GM12878 (cell line): ENCODE data around the gene SNX11. TPM values are rescaled to one million over a fixed set of nuclear protein-coding genes. Genes with fewer than 3 reads are reported as not detected.
A peak's percentile ranks its signal among the peaks of the same experiment; 100 is the strongest.

Source experiments
- ATAC-seq: fragments of 200-7000 bp; cut with Tn5 transposase; 3 replicates; pipeline ENCODE4 v1.9.1; 2020; ENCODE audit warnings: mild to moderate bottlenecking, moderate library complexity
- BruUV-seq: library from RNA; stranded (reverse); fragments of 400-500 nt; replicated peaks from 2 replicates; lab custom pipeline; 2021; lab: Mats Ljungman, UMichigan
- CTCF ChIA-PET: fragments of 300-600 bp; sonication (Branson Sonifier 250); formaldehyde crosslinking; extraction: SDS; loops from one replicate; lab custom pipeline; 2021; ENCODE audit warnings: inconsistent platforms; lab: Yijun Ruan, JAX
- POLR2A ChIA-PET: fragments of 350-600 bp; formaldehyde crosslinking; extraction: SDS; loops from one replicate; lab custom pipeline; 2021; ENCODE audit warnings: inconsistent platforms; lab: Charles Lee
- RAD21 ChIA-PET: fragments of 300-600 bp; sonication (Branson Sonifier 250); formaldehyde crosslinking; loops from one replicate; lab custom pipeline; 2023; ENCODE audit warnings: antibody characterized with exemption; ENCODE audit not compliant: unreplicated experiment; lab: Charles Lee
- SMC1A ChIA-PET: fragments of 300-600 bp; sonication (Branson Sonifier 250); formaldehyde crosslinking; loops from one replicate; lab custom pipeline; 2023; ENCODE audit not compliant: unreplicated experiment, uncharacterized antibody; lab: Charles Lee
- DNase-seq: peaks from one replicate; pipeline ENCODE4 v3.0.0-alpha.2; 2011; ENCODE audit warnings: low read depth, low spot score
- FAIRE-seq: peaks from 3 replicates; lab custom pipeline; 2011; peaks lifted over from hg19 to GRCh38; lab: Jason Lieb, UNC
- H2AFZ ChIP-seq: 2 replicates; pipeline ENCODE4 v1.6.0; 2011; ENCODE audit warnings: low read depth, low read length, control low read depth; ENCODE audit not compliant: control insufficient read depth
- H3K27ac ChIP-seq: 2 replicates; pipeline ENCODE4 v1.5.1; 2011; ENCODE audit warnings: control low read depth; ENCODE audit not compliant: control insufficient read depth, insufficient read depth
- H3K27me3 ChIP-seq, 2 experiments: replicated peaks in 1 of 2; 2 replicates each; pipeline versions ENCODE4 v1.6.0 to v1.6.1; 2011; ENCODE audit warnings: low read length in 1 of 2; ENCODE audit not compliant: control insufficient read depth in 2 of 2, insufficient read depth in 2 of 2
- H3K36me3 ChIP-seq, 2 experiments: 2 replicates each; pipeline ENCODE4 v1.5.1; 2011; ENCODE audit warnings: low read length in 1 of 2; ENCODE audit not compliant: control insufficient read depth in 2 of 2, insufficient read depth in 2 of 2
- H3K4me1 ChIP-seq: 2 replicates; pipeline ENCODE4 v1.6.1; 2011; ENCODE audit warnings: mild to moderate bottlenecking, low read length, moderate library complexity, mixed read lengths; ENCODE audit not compliant: control insufficient read depth, insufficient read depth
- H3K4me2 ChIP-seq: 2 replicates; pipeline ENCODE4 v1.6.0; 2011; ENCODE audit warnings: control low read depth; ENCODE audit not compliant: control insufficient read depth, insufficient read depth
- H3K4me3 ChIP-seq: fragments of 200-600 bp; sonication (generic); 2 replicates; pipeline ENCODE4 v1.5.1; 2016
- H3K79me2 ChIP-seq: 2 replicates; pipeline ENCODE4 v1.6.0; 2011; ENCODE audit warnings: low read length; ENCODE audit not compliant: control insufficient read depth, insufficient read depth
- H3K9ac ChIP-seq: 2 replicates; pipeline ENCODE4 v1.8.0; 2011; ENCODE audit warnings: low read length, control low read depth, mixed read lengths; ENCODE audit not compliant: control insufficient read depth, insufficient read depth
- H3K9me3 ChIP-seq: replicated peaks from 3 replicates; pipeline ENCODE4 v1.5.1; 2011; ENCODE audit warnings: mild to moderate bottlenecking, low read length; ENCODE audit not compliant: control insufficient read depth, insufficient read depth
- H4K20me1 ChIP-seq: 2 replicates; pipeline ENCODE4 v1.6.0; 2011; ENCODE audit not compliant: control insufficient read depth, insufficient read depth
- ATF2 ChIP-seq: IDR thresholded peaks from 2 replicates; pipeline ENCODE4 v1.6.1; 2012; ENCODE audit warnings: low read length, inconsistent platforms
- CEBPB ChIP-seq, 2 experiments: fragments of 150-350 bp in 1 of 2; IDR thresholded peaks; 2 replicates each; pipeline ENCODE4 v1.6.1; 2012 to 2014; ENCODE audit warnings: low read depth in 2 of 2, low read length in 2 of 2, borderline replicate concordance in 1 of 2, inconsistent platforms in 1 of 2
- EED ChIP-seq: sonication (generic); IDR thresholded peaks from 2 replicates; pipeline ENCODE4 v1.6.1; 2016; ENCODE audit warnings: antibody characterized with exemption, low read depth
- ESRRA ChIP-seq: IDR thresholded peaks from 2 replicates; pipeline ENCODE4 v1.6.1; 2012; ENCODE audit warnings: mild to moderate bottlenecking, low read length, improper control_type of control experiment
- FOXM1 ChIP-seq: IDR thresholded peaks from 2 replicates; pipeline ENCODE4 v1.6.1; 2012; ENCODE audit warnings: low read depth, mild to moderate bottlenecking, inconsistent platforms, low read length, moderate library complexity
- HSF1 ChIP-seq: fragments of 150-350 bp; IDR thresholded peaks from 2 replicates; pipeline ENCODE4 v1.6.1; 2014; ENCODE audit warnings: mild to moderate bottlenecking, low read depth, low read length
- JUNB ChIP-seq: IDR thresholded peaks from 2 replicates; pipeline ENCODE4 v1.6.1; 2016; ENCODE audit warnings: antibody characterized with exemption, mild to moderate bottlenecking
- MEF2A ChIP-seq: IDR thresholded peaks from 2 replicates; pipeline ENCODE4 v1.6.1; 2011; ENCODE audit warnings: low read depth, mild to moderate bottlenecking, low read length, moderate library complexity; ENCODE audit not compliant: insufficient read depth
- MEF2B ChIP-seq: fragments of 450-650 bp; IDR thresholded peaks from 2 replicates; pipeline ENCODE4 v1.6.1; 2018; ENCODE audit warnings: mild to moderate bottlenecking, moderate library complexity; ENCODE audit not compliant: partially characterized antibody, poor library complexity, severe bottlenecking
- NFIC ChIP-seq: IDR thresholded peaks from 2 replicates; pipeline ENCODE4 v1.6.1; 2012; ENCODE audit warnings: low read depth, mild to moderate bottlenecking, inconsistent platforms, low read length, moderate library complexity
- NFXL1 ChIP-seq: fragments of 450-650 bp; IDR thresholded peaks from 2 replicates; pipeline ENCODE4 v1.6.1; 2017; ENCODE audit warnings: antibody characterized with exemption, mild to moderate bottlenecking, borderline replicate concordance
- PAX8 ChIP-seq: fragments of 450-650 bp; IDR thresholded peaks from 2 replicates; pipeline ENCODE4 v1.6.1; 2017; ENCODE audit warnings: mild to moderate bottlenecking, moderate library complexity
- RUNX3 ChIP-seq: IDR thresholded peaks from 2 replicates; pipeline ENCODE4 v1.6.1; 2012; ENCODE audit warnings: low read length, inconsistent platforms
- SRF ChIP-seq, 2 experiments: IDR thresholded peaks; 2 replicates each; pipeline ENCODE4 v1.6.1; 2011; ENCODE audit warnings: low read depth in 2 of 2, low read length in 2 of 2, mild to moderate bottlenecking in 1 of 2, moderate library complexity in 1 of 2
- USF1 ChIP-seq: IDR thresholded peaks from 2 replicates; pipeline ENCODE4 v1.6.1; 2011; ENCODE audit warnings: borderline replicate concordance, low read depth, mild to moderate bottlenecking, moderate library complexity, mixed read lengths, low read length; ENCODE audit not compliant: insufficient read depth; ENCODE audit errors: extremely low read length
- WGBS: methylation state at CpG from one replicate; pipeline ENCODE4 v1.1.6; 2016; ENCODE audit warnings: low lambda C conversion rate; ENCODE audit not compliant: insufficient replicate concordance, insufficient coverage; ENCODE audit errors: missing lambda C conversion rate; 5-methylcytosine and 5-hydroxymethylcytosine counted together
- in situ Hi-C: fragments of 300-500 bp; cut with MboI; formaldehyde crosslinking; loops from 9 replicates; pipeline ENCODE4 v1.14.3; 2018; ENCODE audit warnings: mixed read lengths
- intact Hi-C: fragments of 100-400 bp; cut with micrococcal nuclease; formaldehyde crosslinking; loops from one replicate; pipeline ENCODE4 v1.14.2; 2022; ENCODE audit not compliant: unreplicated experiment
- polyA plus RNA-seq, 11 experiments: library from polyadenylated mRNA; depleted of rRNA in 4 of 11; unstranded in 6 of 11; stranded (reverse) in 5 of 11; fragments of >200 nt; fragmentation: Nextera tagmentation in 4 of 11; fragmentation: Illumina TruSeq in 1 of 11; extraction: Ambion mirVana in 4 of 11; extraction: Trizol in 1 of 11; gene quantifications; 1 replicate in 1 of 11; 2 replicates in 10 of 11; pipeline versions ENCODE4 v1.2.1 to v1.2.3, GENCODE V29; 2011 to 2016; ENCODE audit warnings: inconsistent platforms in 2 of 11, missing spikeins in 2 of 11, low read depth in 1 of 11
- total RNA-seq, 4 experiments: library from RNA; depleted of rRNA in 3 of 4; stranded (reverse); fragments of >200 nt in 3 of 4; fragmentation: Illumina TruSeq in 1 of 4; extraction: Trizol in 1 of 4; gene quantifications; 2 replicates each; pipeline versions ENCODE4 v1.2.1 to v1.2.3, GENCODE V29; 2013 to 2021

SNX11 gene
- total and polyA plus RNA-seq, 10 of the 15 experiments (the other 5 are each of a cell fraction or from before 2014, with no cell fraction given), result 34.2 to 127 (median 61.8) TPM

- no peak for TF ChIP-seq NFXL1
- no peak for TF ChIP-seq EED
Observed at GRCh38 chr17:48144231-48144630, 36.7 kb downstream of the SNX11 start (continued).

GRCh38 chr17:48144976-48145798 is 37.6 kb downstream of the SNX11 start:
- ChIA-PET POLR2A (interaction anchor here (0.6 kb wide), 1 partner anchor 697 kb away, joined by 3 read pairs; no protein-coding TSS in a partner anchor), CTCF (interaction anchor here (0.6 to 2.7 kb wide), 3 partner anchors 14 to 114 kb away, joined by 3 to 7 read pairs (median 3); no protein-coding TSS in a partner anchor), RAD21 (interaction anchor here (0.7 to 1.0 kb wide), 2 partner anchors 9 to 37 kb away, joined by 3 read pairs; partner anchors contain the start of gene SNX11), SMC1A (interaction anchor here (1.0 to 1.2 kb wide), 4 partner anchors 10 to 65 kb away, joined by 3 to 4 read pairs (median 4); no protein-coding TSS in a partner anchor)
- Histone ChIP-seq H3K4me2 (peak overlapping the region; percentile 33), H3K27ac (no peak overlapping the region), H3K9me3 (no peaks in the 10 kb centered on the region), H2AFZ (no peak overlapping the region), H4K20me1 (no peaks in the 10 kb centered on the region), H3K79me2 (no peaks in the 10 kb centered on the region), H3K36me3 (peaks cover 0 to 4% of the 10 kb centered on the region in 2 experiments; a peak in 2 of 4 replicates), H3K4me1 (peaks cover 24% of the 10 kb centered on the region), H3K27me3 (no peaks in the 10 kb centered on the region), H3K4me3 (no peak overlapping the region), H3K9ac (no peak overlapping the region)
- WGBS, result 5% methylated on average over 3 of the region's 3 CpGs
- intact Hi-C loops (no loop called here), in situ Hi-C loops (no loop called here)
- FAIRE-seq (no peak), DNase-seq (no peak), ATAC-seq (peak; percentile 35; the same call in 2 of the 3 replicates)
- no TSS peak for BruUV-seq
- TF ChIP-seq PAX8 (no peak), MEF2B (no peak), MEF2A (peak; percentile 59; the same call in 1 of the 2 replicates), FOXM1 (peak; percentile 53; the same call in 1 of the 2 replicates), NFIC (peak; percentile 67), RUNX3 (peak; percentile 69), NFXL1 (no peak), CEBPB (IDR thresholded peaks at IDR 0.05; ENCODE audit: borderline replicate concordance in 1 of 2, low read depth in 2 of 2, low read length in 2 of 2) (0 out of 4 replicates have a peak, but pooled peaks of 1 of the 2 experiments have one; percentile 34), ESRRA (no peak), ATF2 (peak; percentile 41; the same call in 1 of the 2 replicates), HSF1 (no peak), USF1 (no peak), JUNB (peak; percentile 26; the same call in 1 of the 2 replicates), SRF (IDR thresholded peaks at IDR 0.05; ENCODE audit: low read depth in 2 of 2, low read length in 2 of 2) (peak in 1 of 2 experiments; percentile 46; a peak in 1 of 4 replicates)
